ENCODE measurements around the gene SLC22A7.
"Not testable (repeated sequence)": the region's sequence is repeated elsewhere in the genome, so short reads cannot be mapped to it uniquely, and the experiment has no call there.

SLC22A7 gene

DNA sequence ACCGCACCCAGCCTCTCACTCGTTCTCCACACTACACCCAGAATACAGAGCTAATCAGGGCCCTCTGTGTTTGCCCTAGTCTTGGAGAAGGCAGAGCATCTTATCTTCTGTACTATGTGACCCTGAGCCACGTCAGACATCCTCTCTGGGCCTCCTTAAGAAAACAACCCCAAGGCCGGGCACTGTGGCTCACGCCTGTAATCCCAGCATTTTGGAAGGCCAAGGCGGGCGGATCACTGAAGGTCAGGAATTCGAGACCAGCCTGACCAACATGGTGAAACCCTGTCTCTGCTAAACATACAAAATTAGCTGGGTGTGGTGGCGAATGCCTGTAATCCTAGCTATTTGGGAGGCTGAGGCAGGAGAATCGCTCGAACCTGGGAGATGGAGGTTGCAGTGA, 4.9 kb downstream of the SLC22A7 start:
- DNase-seq: not testable (repeated sequence)

DNA sequence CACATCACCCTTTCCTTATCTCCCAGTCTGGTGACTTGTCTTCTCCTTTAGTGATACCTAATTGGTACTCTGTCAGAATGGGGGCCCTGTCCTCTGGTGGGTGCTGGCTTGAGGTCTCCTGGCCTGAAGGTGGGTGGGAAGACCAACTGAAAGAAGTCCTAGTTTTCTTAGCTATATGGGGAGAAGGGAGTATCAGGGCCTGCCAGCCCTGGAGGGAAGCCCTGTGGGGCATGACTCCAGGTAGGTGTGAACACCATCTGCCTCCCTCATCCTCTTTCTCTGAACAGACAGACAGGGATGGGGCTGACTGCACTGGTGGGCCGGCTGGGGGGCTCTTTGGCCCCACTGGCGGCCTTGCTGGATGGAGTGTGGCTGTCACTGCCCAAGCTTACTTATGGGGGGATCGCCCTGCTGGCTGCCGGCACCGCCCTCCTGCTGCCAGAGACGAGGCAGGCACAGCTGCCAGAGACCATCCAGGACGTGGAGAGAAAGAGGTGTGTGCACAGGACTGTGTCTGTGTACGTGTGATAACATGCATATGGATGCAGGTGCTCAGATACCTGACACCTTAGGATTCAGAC, 5.8 kb downstream of the SLC22A7 start:
- no peak for DNase-seq

DNA sequence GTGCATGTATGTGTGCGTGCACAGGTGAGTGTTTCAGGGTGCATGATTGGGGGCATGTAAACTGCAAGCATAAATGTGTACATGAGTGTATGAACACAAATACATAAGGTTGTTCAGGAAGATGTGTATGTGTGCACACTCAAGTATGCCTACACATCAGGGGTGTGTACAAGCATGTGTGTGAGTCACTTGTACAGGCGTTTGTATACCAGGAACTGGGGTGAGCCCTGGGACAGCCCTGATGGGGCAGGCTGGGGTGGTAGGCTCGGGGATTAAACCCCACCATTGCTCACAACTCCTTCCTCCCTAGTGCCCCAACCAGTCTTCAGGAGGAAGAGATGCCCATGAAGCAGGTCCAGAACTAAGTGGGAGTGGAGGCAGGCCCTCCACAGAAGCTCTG, 6.3 kb downstream of the SLC22A7 start:
- no peak for DNase-seq

DNA sequence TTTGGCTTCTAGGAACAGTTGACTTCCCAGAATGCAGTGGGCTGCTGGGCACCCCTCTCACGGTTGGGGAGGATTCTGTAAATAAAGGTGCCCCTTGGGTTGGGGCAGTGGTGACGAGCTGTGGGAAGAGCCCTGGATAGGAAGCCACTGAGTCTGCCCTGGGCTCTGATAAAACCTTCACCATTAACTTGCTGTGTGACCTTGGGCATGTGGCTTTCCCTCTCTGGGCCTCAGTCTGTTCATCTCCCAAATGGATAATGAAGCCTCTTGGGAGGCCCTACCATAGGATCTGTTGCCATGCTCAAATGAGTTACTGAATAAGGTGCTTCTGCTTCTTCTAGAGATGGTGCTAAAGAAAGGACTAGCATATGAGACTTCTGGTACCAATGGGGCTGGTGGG, 6.8 kb downstream of the SLC22A7 start:
- DNase-seq: no peak

DNA sequence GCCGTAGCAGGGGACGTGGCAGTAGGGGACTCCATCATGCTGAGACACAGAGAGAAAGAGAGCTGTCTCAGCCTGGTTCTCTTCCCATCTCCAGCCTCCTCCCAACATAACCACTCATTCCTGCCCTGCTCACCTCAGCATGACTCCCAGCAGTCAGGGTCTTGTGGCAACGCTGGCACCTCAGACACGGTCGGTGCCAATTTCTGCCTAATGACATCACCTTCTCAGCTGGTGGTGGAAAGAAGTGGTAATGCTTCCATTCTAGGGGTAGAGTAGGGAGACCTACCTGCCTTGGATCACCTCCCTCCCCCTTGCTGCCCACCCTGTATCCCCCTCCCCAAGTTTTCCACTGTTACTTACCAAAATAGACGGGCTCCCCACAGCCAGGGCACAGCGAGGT, 8.0 kb downstream of the SLC22A7 start:
- no peak for DNase-seq

DNA sequence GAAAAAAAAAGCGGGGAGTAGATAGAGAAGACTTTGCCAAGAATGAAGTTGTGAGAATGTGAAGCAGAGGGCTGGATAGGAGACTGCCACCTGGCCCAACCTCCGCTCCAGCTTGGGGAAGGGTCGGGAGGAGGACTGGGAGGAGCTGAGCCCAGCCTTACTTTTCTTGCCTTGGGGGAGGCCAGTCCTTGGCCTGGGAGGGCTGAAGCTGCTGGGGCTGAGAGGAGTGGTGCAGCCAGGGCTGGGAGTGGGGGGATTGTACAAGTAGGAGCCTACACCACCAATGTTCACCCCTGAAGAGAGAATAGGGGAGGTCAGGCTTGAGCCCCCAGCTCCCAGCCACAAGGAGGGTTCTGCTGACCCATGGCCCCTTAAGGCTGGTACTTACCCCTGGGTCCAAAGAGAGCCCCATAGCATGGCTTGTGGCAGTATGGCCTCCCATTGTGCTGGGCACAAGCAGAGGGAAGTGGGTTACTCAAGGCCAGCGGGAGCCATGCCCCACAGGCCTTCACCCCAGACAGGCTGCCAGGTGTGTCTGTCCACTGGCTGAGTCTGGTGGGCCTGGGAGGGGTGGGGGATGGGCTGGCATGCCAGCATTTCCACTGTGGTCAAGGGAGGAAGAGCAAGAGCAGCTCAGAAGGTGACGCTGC, 9.5 kb downstream of the SLC22A7 start:
- DNase-seq: no peak

DNA sequence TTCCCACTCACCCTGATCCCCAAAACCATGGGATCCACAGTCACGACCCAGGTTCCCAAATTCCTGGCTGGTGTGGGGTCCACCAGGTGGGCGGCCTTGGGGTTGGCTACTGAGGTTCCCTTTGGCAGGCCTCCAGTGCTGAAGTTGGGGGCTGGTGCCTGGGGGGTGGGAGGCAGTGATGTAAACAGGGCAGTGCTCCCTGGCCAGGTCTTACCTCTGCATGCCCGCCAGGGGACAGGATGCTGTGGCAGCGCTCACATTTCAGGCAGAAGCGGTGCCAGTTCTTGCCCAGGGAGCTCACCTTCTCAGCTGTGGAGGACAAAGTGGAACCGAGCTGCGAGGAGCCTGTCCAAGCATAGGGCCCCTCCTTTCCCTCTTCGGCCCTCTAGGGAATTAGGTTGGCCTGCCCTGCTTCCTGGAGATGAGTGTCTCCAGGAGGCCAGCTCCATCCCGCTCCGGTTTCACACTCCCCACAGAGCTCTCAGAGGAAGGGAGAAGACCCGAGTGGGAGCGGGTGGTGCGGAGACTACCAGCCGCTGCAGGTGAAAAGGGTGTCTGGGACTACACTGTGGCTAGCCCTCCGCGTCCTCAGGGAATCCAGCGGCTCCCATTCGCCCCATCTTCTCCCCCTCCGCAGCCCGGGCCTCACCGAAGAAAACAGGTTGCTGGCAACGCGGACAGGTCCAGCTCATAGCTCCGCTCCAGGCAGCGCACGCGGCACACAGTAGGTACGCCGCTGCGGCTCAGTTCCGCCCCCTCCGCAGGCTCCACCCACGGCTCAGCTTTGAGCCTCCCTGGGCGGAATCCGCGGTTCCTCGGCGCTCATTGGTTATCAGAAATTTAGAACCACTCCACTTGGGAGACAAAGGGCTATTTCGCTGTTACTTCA, 10.3 kb downstream of the SLC22A7 start, which contains the start of gene CRIP3:
TSS of gene CRIP3 (minus strand) at position 726 of the 889 bp plus-strand sequence. CDS start at position 692, 34 bp downstream.
- DNase-seq: no peak

DNA sequence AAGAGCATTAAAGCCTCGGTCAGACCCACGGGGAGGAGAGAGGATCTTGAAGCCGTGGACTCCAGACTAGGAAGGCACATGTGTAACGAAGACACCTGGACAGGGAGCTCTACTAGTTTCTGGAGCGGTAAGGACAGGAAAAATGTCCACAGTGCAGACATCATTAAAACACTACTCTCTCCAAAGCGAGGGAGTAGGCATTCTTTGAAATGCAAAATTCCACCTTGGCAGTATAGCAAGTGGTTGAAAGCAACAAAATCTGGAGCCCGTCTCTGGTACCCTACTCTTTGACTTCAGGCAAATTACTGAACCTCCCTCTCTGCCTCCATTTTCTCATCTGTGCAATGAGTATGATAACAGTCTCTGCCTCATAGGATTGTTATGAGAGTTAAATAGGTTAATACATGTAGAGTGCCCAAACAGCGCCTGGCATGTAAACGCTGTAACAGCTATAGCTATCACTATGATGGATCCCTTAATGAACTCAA, 11.0 kb downstream of the SLC22A7 start:
- no peak for DNase-seq

DNA sequence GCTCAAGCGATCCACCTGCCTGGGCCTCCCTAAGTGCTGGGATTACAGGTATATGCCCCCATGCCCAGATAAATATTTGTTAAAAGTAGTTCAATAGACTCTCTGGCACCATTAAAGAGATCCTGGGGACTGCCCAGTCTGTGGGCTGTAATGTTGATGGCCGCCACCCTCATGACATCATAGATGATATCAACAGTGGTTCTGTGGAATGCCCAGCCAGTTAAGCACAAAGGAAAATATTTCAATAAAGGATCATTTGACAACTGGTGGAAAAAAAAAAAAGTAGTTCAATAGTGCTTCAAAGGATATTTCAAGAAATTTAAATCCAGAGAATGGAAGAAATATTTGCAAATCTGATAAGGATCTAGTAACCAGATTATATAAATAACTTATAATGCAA, 12.1 kb downstream of the SLC22A7 start:
- no peak for DNase-seq

DNA sequence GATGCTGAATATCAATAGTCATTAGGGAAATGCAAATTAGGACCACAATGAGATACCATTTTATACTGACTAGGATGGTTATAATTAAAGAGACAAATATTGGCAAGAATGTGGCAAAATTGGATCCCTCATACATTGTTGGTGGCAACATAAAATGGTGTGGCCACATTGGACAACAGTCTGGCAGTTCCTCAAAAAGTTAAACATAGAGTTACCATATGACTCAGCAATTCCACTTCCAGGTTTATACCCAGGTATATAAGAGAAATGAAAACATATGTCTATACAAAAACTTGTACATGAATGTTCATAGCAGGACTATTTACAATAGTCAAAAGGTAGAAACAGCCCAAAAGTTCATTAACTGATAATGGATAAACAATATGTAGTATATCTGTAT, 12.6 kb downstream of the SLC22A7 start:
- no peak for DNase-seq

DNA sequence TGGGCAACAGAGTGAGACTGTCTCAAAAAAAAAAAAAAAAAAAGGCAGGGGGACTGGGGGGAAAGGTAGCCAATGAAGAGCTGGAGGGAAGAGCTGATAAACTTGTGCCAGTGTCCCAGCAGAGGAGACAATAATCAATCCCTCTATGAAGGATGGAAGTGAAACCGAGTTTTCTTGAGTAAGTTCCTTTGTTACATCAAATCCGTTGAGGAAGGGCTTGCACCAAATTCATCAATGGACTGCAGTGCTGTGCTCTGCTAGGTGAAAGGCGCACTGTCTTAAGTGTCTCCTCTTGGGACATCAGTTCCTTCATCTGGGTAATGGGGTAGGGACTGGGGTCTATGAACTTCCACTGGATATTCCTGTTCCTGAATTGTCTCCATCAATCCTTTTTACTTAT, 13.6 kb downstream of the SLC22A7 start:
- DNase-seq: no peak

DNA sequence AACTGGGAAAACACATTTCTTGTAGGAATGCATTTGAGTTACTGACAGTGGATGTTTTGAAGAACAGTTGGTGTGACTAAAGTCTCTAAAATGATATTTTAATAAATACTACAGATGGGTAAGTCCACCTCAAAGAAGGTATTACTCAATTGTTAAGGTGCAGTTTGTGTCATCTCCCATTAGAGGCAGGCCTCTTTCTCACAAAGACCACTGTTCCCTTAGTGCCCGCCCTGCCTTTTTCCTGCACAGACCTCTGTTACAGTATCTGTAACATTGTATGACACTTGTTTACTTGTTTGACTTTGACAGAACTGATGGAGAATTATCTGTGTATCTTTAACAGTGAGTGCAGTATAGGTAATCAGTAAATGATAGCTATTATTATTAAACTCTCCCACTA, 15.8 kb downstream of the SLC22A7 start:
- no peak for DNase-seq

DNA sequence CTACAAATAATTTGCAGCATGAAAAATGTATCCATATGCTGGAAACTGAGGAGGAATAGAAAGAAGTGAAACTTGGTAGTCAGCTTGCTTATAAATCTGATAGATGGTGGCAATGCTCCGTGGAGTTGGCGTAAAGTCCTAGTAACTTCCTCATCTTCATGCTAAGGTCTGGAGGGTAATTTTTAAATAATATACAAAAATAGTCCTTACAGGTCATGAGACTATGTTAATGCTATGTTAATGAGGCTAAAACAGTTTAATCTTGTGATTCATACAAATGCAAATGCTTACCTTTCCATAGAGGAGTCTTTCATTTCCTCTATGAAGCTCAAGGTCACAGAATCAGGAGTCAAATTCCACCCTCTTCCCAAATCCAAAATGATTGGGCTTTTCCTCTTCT, 20.0 kb downstream of the SLC22A7 start:
- DNase-seq: no peak

DNA sequence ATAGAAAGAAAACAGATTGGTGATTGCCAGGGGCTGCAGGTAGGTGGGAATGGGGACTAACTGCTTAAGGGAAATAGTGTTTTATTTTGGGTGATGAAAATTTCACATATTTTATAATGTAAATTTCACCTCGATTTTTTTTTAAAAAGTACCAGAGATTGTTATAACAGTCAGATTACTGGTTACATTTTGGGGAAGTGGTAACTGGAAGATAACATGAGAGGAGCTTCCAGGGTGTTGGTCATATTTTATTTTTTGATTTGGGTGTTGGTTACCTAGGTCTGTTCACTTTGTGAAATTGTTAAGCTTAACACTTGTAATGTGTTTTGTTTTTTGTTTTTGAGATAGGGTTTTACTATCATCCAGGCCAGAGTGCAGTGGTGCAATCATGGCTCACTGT, 27.8 kb downstream of the SLC22A7 start:
- DNase-seq: no peak

DNA sequence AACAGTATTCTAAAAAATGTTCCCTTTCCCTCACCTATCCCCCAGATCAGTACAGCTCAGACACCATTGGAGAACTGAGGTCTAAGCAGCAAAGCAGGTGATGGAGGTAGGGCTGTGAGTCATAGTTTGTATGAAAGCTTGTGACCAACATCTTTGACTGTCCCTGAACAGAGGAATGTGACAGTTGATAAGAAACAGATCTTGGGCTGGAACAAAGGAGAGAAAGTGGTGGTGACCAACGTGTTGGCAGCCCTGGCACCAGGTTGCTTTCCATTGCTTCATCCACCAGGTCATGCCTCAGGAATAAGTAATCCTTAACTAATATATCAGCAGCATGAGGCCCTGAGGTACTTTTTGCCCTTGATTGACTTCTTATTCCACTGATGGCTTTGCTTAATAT, 30.5 kb downstream of the SLC22A7 start:
- DNase-seq: no peak

DNA sequence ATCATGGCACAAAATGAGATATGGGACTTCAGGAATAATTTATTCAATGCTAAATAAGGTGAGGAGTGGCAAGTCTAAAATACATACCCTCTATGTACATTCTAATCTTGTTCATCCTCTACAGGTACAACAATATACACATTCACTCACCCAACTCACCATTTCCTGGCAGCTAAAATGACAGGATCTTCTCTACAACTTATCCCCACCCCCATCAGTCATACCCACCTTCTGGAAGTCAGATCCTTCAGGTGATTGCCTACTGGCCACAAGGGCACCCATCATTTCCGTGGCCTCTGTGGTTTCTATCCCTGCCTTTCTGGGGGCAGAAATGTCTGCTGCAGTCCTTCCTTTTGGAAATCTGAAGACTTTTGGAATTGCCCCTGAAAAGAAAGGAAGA, 33.4 kb downstream of the SLC22A7 start:
- no peak for DNase-seq

DNA sequence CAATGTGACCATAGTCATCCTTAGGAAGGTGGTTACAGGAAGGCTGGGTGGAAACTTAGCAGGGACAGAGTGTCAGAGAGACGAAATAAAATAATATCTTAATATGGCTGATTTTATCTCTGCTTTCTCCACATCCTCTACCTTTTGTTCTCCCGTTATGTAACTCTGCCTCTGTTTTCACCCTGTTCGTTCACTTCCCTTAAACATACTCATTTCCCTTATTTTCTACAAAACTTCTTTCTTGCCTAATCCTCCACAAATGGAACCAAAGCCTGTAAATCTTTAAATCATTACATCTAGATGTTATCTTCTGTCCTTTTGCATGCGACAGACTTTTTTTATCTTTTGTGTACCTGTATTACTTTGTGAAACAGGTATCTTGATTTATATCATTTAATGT, 33.8 kb downstream of the SLC22A7 start:
- DNase-seq: no peak

DNA sequence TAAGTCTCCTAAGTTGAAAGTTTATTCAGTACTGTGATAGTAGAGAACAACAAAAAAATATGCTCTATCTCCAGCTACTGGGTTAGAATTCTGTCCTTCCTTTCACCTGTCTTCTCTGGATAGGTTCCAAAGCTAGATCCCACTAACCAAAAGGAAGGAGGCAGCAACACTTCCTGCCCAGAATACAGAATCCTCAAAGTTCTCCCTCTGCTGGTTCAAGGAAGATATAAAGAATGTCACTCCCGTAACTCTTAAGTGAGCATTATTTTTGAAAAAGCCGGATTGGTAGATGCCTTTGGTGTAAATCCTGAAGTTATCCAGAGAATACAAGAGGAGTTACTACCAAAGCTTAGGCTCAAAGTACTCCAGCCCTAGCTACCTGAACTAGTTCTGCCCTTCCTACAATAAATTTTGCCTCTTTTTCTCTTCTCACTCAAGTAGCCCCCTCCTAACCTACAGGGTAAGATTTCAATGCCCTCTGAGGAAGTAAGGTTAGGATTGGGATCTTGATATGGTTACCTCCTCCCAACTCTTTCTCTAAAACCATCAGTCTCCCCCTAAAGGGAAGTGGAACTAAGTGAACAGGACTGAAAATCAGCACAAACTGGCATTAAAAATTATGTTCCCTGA, 36.5 kb downstream of the SLC22A7 start:
- no peak for DNase-seq

DNA sequence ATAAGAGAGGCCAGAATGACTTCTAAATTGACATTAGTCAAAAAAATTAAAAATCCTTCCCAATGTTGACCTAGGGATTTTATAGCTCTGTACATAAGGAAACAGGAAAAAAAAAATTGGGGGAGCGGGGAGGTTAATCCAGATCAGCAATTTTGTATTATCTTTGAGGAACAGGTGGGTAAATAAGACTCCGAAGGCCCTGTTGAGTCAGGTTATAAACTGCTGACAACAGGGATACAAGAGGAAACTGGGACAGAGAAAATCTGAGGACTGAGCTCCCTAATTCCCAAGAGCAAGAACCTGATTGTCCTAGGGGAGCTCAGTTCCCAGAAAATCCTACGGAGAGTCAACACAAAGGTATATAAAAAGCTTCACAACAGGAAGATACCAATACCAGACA, 37.4 kb downstream of the SLC22A7 start:
- no peak for DNase-seq

DNA sequence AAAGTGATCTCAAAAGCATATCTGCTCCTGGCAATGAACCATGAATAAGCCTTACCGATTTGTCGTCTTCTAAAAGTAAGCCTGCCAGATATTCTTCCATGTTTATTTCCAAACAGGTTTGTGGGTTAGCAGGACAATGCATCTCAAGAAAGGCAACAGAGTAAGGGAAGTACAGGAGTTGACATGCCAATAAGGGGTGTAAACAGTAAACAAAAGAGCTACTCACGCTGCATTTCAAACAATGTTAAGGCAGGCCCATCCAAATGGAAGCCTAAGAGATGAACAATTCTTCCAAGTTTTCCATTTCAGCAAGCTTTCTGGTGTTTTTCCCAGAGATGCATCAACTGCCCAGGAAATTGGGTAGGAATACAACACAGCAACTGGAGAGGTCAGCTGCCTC, 38.3 kb downstream of the SLC22A7 start:
- no peak for DNase-seq

DNA sequence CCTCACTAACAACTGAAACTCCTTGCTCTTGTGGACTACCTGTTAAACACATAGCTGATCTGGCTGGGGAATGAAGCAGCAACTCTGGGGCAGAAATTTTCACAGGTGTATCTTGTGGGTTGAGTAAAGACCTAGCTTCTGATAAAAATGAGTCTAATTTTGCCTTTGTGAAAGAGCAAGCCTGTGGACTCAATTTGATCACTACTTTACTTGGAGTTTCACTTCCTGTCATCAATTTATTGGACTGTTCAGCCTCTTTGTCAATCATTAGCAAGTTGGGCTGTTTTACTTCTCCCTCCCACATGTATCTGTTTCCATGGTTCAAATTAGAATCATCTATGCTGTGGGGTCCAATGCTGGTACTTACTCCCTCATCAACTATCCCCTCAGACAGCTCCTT, 40.2 kb downstream of the SLC22A7 start:
- no peak for DNase-seq

DNA sequence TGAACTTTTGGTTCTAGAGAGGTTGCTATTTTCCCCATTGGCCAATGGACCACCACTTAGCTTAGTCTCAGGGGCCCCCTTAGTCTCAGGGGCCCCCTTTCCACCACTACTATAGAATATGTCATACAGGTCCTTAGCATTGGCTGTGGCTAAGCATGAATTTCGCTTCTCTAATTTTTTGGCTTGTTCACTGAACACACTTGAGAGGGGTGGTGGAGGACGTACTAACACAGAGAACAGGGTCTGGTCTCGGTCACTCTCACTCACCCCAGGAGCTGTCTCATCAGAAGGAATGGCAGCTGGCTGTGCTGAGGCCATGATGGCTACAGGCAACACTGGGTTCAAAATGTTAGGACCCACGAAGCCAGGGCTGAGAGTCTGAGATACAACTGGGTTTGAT, 41.1 kb downstream of the SLC22A7 start:
- no peak for DNase-seq

DNA sequence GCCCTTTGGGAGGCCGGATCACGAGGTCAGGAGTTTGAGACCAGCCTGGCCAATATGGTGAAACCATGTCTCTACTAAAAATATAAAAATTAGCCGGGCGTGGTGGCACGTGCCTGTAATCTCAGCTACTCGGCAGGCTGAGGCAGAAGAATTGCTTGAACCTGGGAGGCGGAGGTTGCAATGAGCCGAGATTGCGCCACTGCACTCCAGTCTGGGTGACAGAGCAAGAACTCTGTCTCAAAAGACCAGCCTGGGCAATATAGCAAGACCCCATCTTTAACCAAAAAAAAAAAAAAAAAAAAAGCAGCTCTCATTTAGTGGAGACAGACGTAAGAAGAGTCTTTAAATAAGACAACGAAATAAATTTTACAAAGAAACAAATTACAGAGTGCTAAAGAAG, 48.2 kb downstream of the SLC22A7 start:
- DNase-seq: not testable (repeated sequence)

Measured in left hindlimb (tissue), 1 donor.